Left colon (tissue), 2 donors: ENCODE measurements around the gene SKA2. TPM values are rescaled to one million over a fixed set of nuclear protein-coding genes. Genes with fewer than 3 reads are reported as not detected.

ENCODE experiments used
- microRNA-seq, 2 donors: library from miRNA; unstranded; fragments of <30 nt; microRNA quantifications; one replicate each; pipeline versions ENCODE4 v1.1.0 to v1.2.0, GENCODE V29; 2020
- total RNA-seq, 2 donors: library from RNA; stranded (reverse); fragmentation: NEBNext Ultra II Directional; extraction: Animal tissue kit (Norgen Biotek cat#: 25700); gene quantifications; one replicate each; pipeline ENCODE4 v1.2.1, GENCODE V29; 2021
- donor health status: DM: no; HTN: no; CAD: no.
- donor health status: DM: yes; HTN: yes; CAD: no.

The SKA2 gene
- total RNA-seq, 2 donors from 2014 or later = 17.4 to 24.4 TPM

Small RNA genes lying within 50 kb of the gene (microRNA-seq; reads per million reads assigned to microRNA genes)
- gene MIR301A (27.2 to 69.4 reads per million in 2 donors), gene MIR454 (642 to 1,363 reads per million in 2 donors)

Other genes starting within 250 kb of the SKA2 start
- 10 to 100 TPM; 13.6 to 16.4 TPM for gene TRIM37, start 48.3 kb downstream of the SKA2 start, total RNA-seq
- gene PRR11, start 560 bp upstream of the SKA2 start, total RNA-seq = 1 to 10 TPM; 2.9 to 8.4 TPM
- gene SMG8, start 54.8 kb upstream of the SKA2 start, total RNA-seq = 1 to 10 TPM; 5.6 to 9.5 TPM
- gene GDPD1, start 65.3 kb upstream of the SKA2 start, total RNA-seq = 1 to 10 TPM; 3.9 TPM
- gene YPEL2, start 176.5 kb upstream of the SKA2 start, total RNA-seq = 10 to 100 TPM; 25.8 to 27.2 TPM